ENCODE data around the gene COL9A3.

DNA sequence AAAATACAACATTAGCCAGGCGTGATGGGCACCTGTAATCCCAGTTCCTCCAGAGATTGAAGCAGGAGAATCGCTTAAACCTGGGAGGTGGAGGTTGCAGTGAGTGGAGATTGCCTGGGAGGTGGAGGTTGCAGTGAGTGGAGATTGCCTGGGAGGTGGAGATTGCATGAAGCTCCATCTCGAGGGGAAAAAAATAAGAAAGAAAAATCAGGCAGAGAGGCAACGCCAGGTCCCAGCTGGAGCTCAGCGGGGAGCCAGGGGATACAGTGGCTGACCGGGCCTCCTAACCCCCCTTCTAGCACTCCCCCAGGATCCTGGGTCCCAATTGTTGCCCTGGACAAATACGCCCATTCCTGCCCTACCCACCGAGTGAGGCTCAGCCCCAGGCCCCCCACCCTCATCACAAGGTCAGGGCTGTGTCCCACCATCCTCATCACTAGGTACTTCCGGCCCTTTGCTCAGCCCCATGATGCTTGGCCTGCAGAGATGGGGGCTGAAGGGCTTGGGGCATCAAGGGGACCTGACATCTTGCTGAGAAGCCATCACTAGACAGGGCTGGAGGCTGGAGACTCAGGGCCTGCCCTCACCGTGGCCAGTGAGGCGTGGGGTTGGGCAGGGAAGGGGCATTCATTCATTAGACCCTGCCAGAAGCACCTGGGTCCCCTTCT is 10.3 kb upstream of the COL9A3 start:
- TF ChIP-seq, protein P1, sequence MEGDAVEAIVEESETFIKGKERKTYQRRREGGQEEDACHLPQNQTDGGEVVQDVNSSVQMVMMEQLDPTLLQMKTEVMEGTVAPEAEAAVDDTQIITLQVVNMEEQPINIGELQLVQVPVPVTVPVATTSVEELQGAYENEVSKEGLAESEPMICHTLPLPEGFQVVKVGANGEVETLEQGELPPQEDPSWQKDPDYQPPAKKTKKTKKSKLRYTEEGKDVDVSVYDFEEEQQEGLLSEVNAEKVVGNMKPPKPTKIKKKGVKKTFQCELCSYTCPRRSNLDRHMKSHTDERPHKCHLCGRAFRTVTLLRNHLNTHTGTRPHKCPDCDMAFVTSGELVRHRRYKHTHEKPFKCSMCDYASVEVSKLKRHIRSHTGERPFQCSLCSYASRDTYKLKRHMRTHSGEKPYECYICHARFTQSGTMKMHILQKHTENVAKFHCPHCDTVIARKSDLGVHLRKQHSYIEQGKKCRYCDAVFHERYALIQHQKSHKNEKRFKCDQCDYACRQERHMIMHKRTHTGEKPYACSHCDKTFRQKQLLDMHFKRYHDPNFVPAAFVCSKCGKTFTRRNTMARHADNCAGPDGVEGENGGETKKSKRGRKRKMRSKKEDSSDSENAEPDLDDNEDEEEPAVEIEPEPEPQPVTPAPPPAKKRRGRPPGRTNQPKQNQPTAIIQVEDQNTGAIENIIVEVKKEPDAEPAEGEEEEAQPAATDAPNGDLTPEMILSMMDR (IDR thresholded peaks at IDR 0.05) = no peak
- no peak for TF ChIP-seq POLR2AphosphoS5 (IDR thresholded peaks at IDR 0.05)
- TF ChIP-seq EP300 (IDR thresholded peaks at IDR 0.05) = no peak
- no peak for TF ChIP-seq POLR2A (IDR thresholded peaks at IDR 0.05; ENCODE audit: low read depth)

Data from esophagus muscularis mucosa (tissue), 4 donors.